Nephron progenitor cell (in vitro differentiated cells): Measurements from ENCODE around the gene NOLC1.

ENCODE experiments used
- DNase-seq: peaks from one replicate; pipeline ENCODE4 v3.0.0; 2021
- H3K27ac Mint-ChIP-seq: 2 replicates; pipeline ENCODE4 v1.8.0; 2021; ENCODE audit warnings: mild to moderate bottlenecking, moderate library complexity, mixed read lengths
- H3K27me3 Mint-ChIP-seq: 2 replicates; pipeline ENCODE4 v1.8.0; 2021; ENCODE audit warnings: mild to moderate bottlenecking, low read depth, mixed read lengths; ENCODE audit not compliant: poor library complexity
- H3K36me3 Mint-ChIP-seq: 2 replicates; pipeline ENCODE4 v1.8.0; 2021; ENCODE audit warnings: low read depth, mixed read lengths
- H3K4me1 Mint-ChIP-seq: 2 replicates; pipeline ENCODE4 v1.8.0; 2021; ENCODE audit warnings: mixed read lengths
- H3K4me3 Mint-ChIP-seq: 2 replicates; pipeline ENCODE4 v1.8.0; 2021; ENCODE audit warnings: mild to moderate bottlenecking, moderate library complexity, mixed read lengths
- H3K9me3 Mint-ChIP-seq: 2 replicates; pipeline ENCODE4 v1.8.0; 2021; ENCODE audit warnings: mild to moderate bottlenecking, moderate library complexity, mixed read lengths
- CTCF ChIP-seq: fragments of 200-600 bp; sonication (generic); IDR thresholded peaks from 2 replicates; pipeline ENCODE4 v1.5.0; 2021; ENCODE audit warnings: antibody characterized with exemption

Gene NOLC1

GRCh38 chr10:102154466-102155116 is 2.4 kb downstream of the NOLC1 start:
- H3K27me3 Mint-ChIP-seq = no peaks in the 10 kb centered on the region
- peak overlapping the region; percentile 65 for H3K4me3 Mint-ChIP-seq
- DNase-seq = no peak
- H3K9me3 Mint-ChIP-seq = no peaks in the 10 kb centered on the region
- H3K36me3 Mint-ChIP-seq = peaks cover 59% of the 10 kb centered on the region
- H3K27ac Mint-ChIP-seq = no peak overlapping the region
- peaks cover 54% of the 10 kb centered on the region for H3K4me1 Mint-ChIP-seq
- no peak for TF ChIP-seq CTCF

GRCh38 chr10:102157224-102157623 is 5.0 kb downstream of the NOLC1 start:
- TF ChIP-seq CTCF = no peak
- no peak overlapping the region for H3K4me3 Mint-ChIP-seq
- H3K27ac Mint-ChIP-seq = peak overlapping the region; percentile 68
- peaks cover 42% of the 10 kb centered on the region for H3K4me1 Mint-ChIP-seq
- H3K27me3 Mint-ChIP-seq = peaks cover 5% of the 10 kb centered on the region
- H3K9me3 Mint-ChIP-seq = no peaks in the 10 kb centered on the region
- peaks cover 69% of the 10 kb centered on the region for H3K36me3 Mint-ChIP-seq
- DNase-seq = no peak

GRCh38 chr10:102159051-102159597 is 6.9 kb downstream of the NOLC1 start:
- no peak for TF ChIP-seq CTCF
- DNase-seq = no peak
- Mint-ChIP-seq H3K4me1 (peaks cover 27% of the 10 kb centered on the region), H3K36me3 (peaks cover 72% of the 10 kb centered on the region), H3K27me3 (peaks cover 5% of the 10 kb centered on the region), H3K9me3 (no peaks in the 10 kb centered on the region), H3K4me3 (no peak overlapping the region), H3K27ac (no peak overlapping the region)

- TF ChIP-seq CTCF = no peak
- peaks cover 5% of the 10 kb centered on the region for H3K27me3 Mint-ChIP-seq
- peaks cover 68% of the 10 kb centered on the region for H3K36me3 Mint-ChIP-seq
- H3K4me1 Mint-ChIP-seq = peaks cover 20% of the 10 kb centered on the region
- H3K4me3 Mint-ChIP-seq = no peak overlapping the region
- H3K9me3 Mint-ChIP-seq = no peaks in the 10 kb centered on the region
- DNase-seq = no peak
- peak overlapping the region; percentile 83 for H3K27ac Mint-ChIP-seq
Observed at GRCh38 chr10:102159831-102160230, 7.6 kb downstream of the NOLC1 start.

GRCh38 chr10:102163342-102163989 is 11.3 kb downstream of the NOLC1 start:
- Mint-ChIP-seq H3K27me3 (peaks cover 7% of the 10 kb centered on the region), H3K36me3 (peaks cover 39% of the 10 kb centered on the region), H3K27ac (peak overlapping the region; percentile 51), H3K4me1 (no peaks in the 10 kb centered on the region), H3K9me3 (no peaks in the 10 kb centered on the region), H3K4me3 (no peak overlapping the region)
- no peak for TF ChIP-seq CTCF
- no peak for DNase-seq
